ENCODE data around the gene LTBP4. TPM values are rescaled to one million over a fixed set of nuclear protein-coding genes. Genes with fewer than 3 reads are reported as not detected.

The LTBP4 gene
- total and polyA plus RNA-seq, 2 of the 13 experiments (the other 11 are each of a cell fraction or from before 2014, with no cell fraction given) = 0.86 to 2.3 TPM

- TF ChIP-seq MXD1 (CRISPR knock-in tag; IDR thresholded peaks at IDR 0.05) = no peak
Observed at GRCh38 chr19:40610396-40611064, 9.4 kb downstream of the LTBP4 start (continued).

DNA sequence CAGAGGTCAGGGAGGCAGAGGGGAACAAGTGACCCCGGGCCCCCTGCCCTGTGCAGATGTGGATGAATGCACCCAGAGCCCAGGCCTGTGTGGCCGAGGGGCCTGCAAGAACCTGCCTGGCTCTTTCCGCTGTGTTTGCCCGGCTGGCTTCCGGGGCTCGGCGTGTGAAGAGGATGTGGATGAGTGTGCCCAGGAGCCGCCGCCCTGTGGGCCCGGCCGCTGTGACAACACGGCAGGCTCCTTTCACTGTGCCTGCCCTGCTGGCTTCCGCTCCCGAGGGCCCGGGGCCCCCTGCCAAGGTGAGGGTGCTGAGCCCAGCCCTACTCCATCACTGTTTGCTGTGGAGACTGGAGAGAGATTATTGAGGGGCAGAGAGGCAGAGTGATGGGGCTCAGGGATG is 9.9 kb downstream of the LTBP4 start:
- ATAC-seq = no peak
- H3K36me3 ChIP-seq (replicated peaks in 1 of 2; ENCODE audit: control insufficient read depth in 1 of 2, insufficient read depth in 2 of 2, low read length in 2 of 2) = no peaks in the 10 kb centered on the region
- H3K4me1 ChIP-seq (ENCODE audit: insufficient read depth, low read length) = peaks cover 58% of the 10 kb centered on the region
- ChIA-PET CTCF (ENCODE audit: low intra/inter-chr PET ratio, low total read pairs) (no interaction called here), POLR2A (no interaction called here)
- H3K4me2 ChIP-seq (ENCODE audit: low read depth, low read length) = no peak overlapping the region
- no peak for DNase-seq (ENCODE audit: low spot score)
- no peaks in the 10 kb centered on the region for H3K9me3 ChIP-seq (ENCODE audit: low read length)
- no peak for FAIRE-seq
- no peak for TF ChIP-seq GFI1 (CRISPR knock-in tag; IDR thresholded peaks at IDR 0.05; ENCODE audit: borderline replicate concordance)
- no peak for TF ChIP-seq ZNF598 (CRISPR knock-in tag; IDR thresholded peaks at IDR 0.05; ENCODE audit: borderline replicate concordance)
- TF ChIP-seq, protein P1, sequence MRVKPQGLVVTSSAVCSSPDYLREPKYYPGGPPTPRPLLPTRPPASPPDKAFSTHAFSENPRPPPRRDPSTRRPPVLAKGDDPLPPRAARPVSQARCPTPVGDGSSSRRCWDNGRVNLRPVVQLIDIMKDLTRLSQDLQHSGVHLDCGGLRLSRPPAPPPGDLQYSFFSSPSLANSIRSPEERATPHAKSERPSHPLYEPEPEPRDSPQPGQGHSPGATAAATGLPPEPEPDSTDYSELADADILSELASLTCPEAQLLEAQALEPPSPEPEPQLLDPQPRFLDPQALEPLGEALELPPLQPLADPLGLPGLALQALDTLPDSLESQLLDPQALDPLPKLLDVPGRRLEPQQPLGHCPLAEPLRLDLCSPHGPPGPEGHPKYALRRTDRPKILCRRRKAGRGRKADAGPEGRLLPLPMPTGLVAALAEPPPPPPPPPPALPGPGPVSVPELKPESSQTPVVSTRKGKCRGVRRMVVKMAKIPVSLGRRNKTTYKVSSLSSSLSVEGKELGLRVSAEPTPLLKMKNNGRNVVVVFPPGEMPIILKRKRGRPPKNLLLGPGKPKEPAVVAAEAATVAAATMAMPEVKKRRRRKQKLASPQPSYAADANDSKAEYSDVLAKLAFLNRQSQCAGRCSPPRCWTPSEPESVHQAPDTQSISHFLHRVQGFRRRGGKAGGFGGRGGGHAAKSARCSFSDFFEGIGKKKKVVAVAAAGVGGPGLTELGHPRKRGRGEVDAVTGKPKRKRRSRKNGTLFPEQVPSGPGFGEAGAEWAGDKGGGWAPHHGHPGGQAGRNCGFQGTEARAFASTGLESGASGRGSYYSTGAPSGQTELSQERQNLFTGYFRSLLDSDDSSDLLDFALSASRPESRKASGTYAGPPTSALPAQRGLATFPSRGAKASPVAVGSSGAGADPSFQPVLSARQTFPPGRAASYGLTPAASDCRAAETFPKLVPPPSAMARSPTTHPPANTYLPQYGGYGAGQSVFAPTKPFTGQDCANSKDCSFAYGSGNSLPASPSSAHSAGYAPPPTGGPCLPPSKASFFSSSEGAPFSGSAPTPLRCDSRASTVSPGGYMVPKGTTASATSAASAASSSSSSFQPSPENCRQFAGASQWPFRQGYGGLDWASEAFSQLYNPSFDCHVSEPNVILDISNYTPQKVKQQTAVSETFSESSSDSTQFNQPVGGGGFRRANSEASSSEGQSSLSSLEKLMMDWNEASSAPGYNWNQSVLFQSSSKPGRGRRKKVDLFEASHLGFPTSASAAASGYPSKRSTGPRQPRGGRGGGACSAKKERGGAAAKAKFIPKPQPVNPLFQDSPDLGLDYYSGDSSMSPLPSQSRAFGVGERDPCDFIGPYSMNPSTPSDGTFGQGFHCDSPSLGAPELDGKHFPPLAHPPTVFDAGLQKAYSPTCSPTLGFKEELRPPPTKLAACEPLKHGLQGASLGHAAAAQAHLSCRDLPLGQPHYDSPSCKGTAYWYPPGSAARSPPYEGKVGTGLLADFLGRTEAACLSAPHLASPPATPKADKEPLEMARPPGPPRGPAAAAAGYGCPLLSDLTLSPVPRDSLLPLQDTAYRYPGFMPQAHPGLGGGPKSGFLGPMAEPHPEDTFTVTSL (CRISPR knock-in tag; IDR thresholded peaks at IDR 0.05; ENCODE audit: borderline replicate concordance) = no peak
- TF ChIP-seq MXD1 (CRISPR knock-in tag; IDR thresholded peaks at IDR 0.05) = no peak
- intact Hi-C loops (cut with micrococcal nuclease; ENCODE audit: unreplicated experiment) = no loop called here
- H3K4me3 ChIP-seq (replicated peaks in 1 of 3; ENCODE audit: insufficient read depth in 1 of 3, low read depth in 2 of 3, low read length in 3 of 3) = no peak overlapping the region
- H3K9ac ChIP-seq (ENCODE audit: insufficient read depth, low read depth, low read length) = no peak overlapping the region
- no TSS peak for BruUV-seq (replicated peaks)
- 31% methylated on average over 8 of the region's 15 CpGs for WGBS (ENCODE audit: low lambda C conversion rate)
- in situ Hi-C loops (cut with HindIII; ENCODE audit: extremely low pct_ligation_motif_present, low pct_unique_long_range_greater_than_20kb) = no loop called here
- no peaks in the 10 kb centered on the region for H4K20me1 ChIP-seq (ENCODE audit: insufficient read depth, low read length)
- H3K27me3 ChIP-seq (ENCODE audit: control insufficient read depth in 1 of 2, insufficient read depth in 2 of 2, low read length in 2 of 2) = peaks cover 2 to 78% of the 10 kb centered on the region in 2 experiments
- no peak overlapping the region for H3K27ac ChIP-seq (ENCODE audit: extremely low read length, insufficient read depth, low read length)
- no peaks in the 10 kb centered on the region for H3K79me2 ChIP-seq (ENCODE audit: insufficient read depth, low read length)
- H2AFZ ChIP-seq (ENCODE audit: low read length) = no peak overlapping the region

All from HepG2 (cell line).